ENCODE results near the gene IVL.

Gene IVL

GRCh38 chr1:152866321-152866720 lies 42.0 kb upstream of the IVL start:
- no peak overlapping the region for H3K27ac Mint-ChIP-seq

GRCh38 chr1:152869808-152870419 lies 38.4 kb upstream of the IVL start:
- no peaks in the 10 kb centered on the region for H3K4me1 Mint-ChIP-seq
- H3K27me3 Mint-ChIP-seq (ENCODE audit: low read depth) = no peaks in the 10 kb centered on the region
- no peaks in the 10 kb centered on the region for H3K36me3 Mint-ChIP-seq (ENCODE audit: low read depth)
- TF ChIP-seq CTCF (IDR thresholded peaks at IDR 0.05; ENCODE audit: unreplicated experiment in 3 of 3) = peak; percentile 61 to 67 (median 63)
- H3K9me3 Mint-ChIP-seq = no peaks in the 10 kb centered on the region
- no peak overlapping the region for H3K27ac Mint-ChIP-seq
- no peak overlapping the region for H3K4me3 Mint-ChIP-seq

More at GRCh38 chr1:152866321-152866720, 42.0 kb upstream of the IVL start:
- H3K4me1 Mint-ChIP-seq = no peaks in the 10 kb centered on the region
- no peak overlapping the region for H3K4me3 Mint-ChIP-seq
- TF ChIP-seq CTCF (IDR thresholded peaks at IDR 0.05; ENCODE audit: unreplicated experiment in 3 of 3) = no peak
- H3K9me3 Mint-ChIP-seq = no peaks in the 10 kb centered on the region
- no peaks in the 10 kb centered on the region for H3K36me3 Mint-ChIP-seq (ENCODE audit: low read depth)
- no peaks in the 10 kb centered on the region for H3K27me3 Mint-ChIP-seq (ENCODE audit: low read depth)

GRCh38 chr1:152870831-152871730 lies 37.3 kb upstream of the IVL start:
- TF ChIP-seq CTCF (IDR thresholded peaks at IDR 0.05; ENCODE audit: unreplicated experiment in 3 of 3) = peak; percentile 11 to 43 (median 35)
- no peak overlapping the region for H3K4me3 Mint-ChIP-seq
- no peaks in the 10 kb centered on the region for H3K4me1 Mint-ChIP-seq
- no peaks in the 10 kb centered on the region for H3K9me3 Mint-ChIP-seq
- H3K36me3 Mint-ChIP-seq (ENCODE audit: low read depth) = no peaks in the 10 kb centered on the region
- no peaks in the 10 kb centered on the region for H3K27me3 Mint-ChIP-seq (ENCODE audit: low read depth)
- H3K27ac Mint-ChIP-seq = no peak overlapping the region

- H3K4me3 Mint-ChIP-seq = no peak overlapping the region
- no peaks in the 10 kb centered on the region for H3K4me1 Mint-ChIP-seq
- TF ChIP-seq CTCF (IDR thresholded peaks at IDR 0.05; ENCODE audit: unreplicated experiment in 3 of 3) = no peak
- H3K9me3 Mint-ChIP-seq = no peaks in the 10 kb centered on the region
- H3K27me3 Mint-ChIP-seq (ENCODE audit: low read depth) = no peaks in the 10 kb centered on the region
- no peak overlapping the region for H3K27ac Mint-ChIP-seq
- no peaks in the 10 kb centered on the region for H3K36me3 Mint-ChIP-seq (ENCODE audit: low read depth)
Measured at GRCh38 chr1:152871731-152872126, 36.6 kb upstream of the IVL start.

- no peaks in the 10 kb centered on the region for H3K36me3 Mint-ChIP-seq (ENCODE audit: low read depth)
- no peak for TF ChIP-seq CTCF (IDR thresholded peaks at IDR 0.05; ENCODE audit: unreplicated experiment in 3 of 3)
- peaks cover 4% of the 10 kb centered on the region for H3K27me3 Mint-ChIP-seq (ENCODE audit: low read depth)
- H3K27ac Mint-ChIP-seq = no peak overlapping the region
- no peak overlapping the region for H3K4me3 Mint-ChIP-seq
- no peaks in the 10 kb centered on the region for H3K9me3 Mint-ChIP-seq
- H3K4me1 Mint-ChIP-seq = no peaks in the 10 kb centered on the region
Measured at GRCh38 chr1:152873495-152873894, 34.9 kb upstream of the IVL start.
